Iris pigment epithelial cell (primary cell): Measurements from ENCODE around the gene CFAP77.
"Not testable (repeated sequence)": the region's sequence is repeated elsewhere in the genome, so short reads cannot be mapped to it uniquely, and the experiment has no call there.

Experiments used
- DNase-seq: peaks from one replicate; pipeline ENCODE4 v3.0.0-alpha.2; 2011; ENCODE audit warnings: low read depth

Gene CFAP77

DNA sequence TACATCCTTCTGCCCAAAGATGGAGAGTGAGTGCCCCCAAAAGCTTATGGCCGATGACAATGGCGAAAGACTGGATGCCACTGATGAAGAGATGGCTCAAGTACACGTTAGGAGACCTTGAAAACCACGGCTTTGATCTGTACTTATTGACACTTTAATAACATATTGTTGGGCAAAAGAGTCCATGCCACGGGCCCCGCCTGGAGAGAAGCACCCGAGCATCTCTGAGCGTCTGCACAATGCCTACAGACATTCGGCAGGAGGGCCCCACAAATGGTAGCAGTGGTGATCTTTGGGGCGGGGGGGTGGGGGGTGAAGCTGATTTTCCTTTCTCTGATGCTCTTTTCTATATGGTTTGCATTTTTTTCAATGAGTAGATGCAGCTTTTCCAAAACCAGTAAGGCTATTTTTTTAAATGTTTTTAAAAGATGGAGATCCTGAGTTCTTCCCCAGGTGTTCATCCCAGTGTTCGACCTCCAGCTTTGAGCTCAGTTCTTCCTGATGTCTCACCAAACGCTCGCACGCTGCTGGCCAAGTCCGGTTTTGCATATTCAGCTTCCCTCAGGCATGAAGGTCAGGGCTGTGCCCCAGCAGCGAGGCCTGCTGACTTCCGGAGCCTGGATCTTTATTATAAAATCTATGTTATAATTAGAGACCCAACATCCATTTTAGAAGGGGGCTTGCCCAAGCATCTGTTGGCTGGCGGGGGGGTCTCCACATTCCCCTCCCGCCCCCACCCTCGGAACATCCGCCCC lies 138.1 kb downstream of the CFAP77 start:
- DNase-seq: no peak

DNA sequence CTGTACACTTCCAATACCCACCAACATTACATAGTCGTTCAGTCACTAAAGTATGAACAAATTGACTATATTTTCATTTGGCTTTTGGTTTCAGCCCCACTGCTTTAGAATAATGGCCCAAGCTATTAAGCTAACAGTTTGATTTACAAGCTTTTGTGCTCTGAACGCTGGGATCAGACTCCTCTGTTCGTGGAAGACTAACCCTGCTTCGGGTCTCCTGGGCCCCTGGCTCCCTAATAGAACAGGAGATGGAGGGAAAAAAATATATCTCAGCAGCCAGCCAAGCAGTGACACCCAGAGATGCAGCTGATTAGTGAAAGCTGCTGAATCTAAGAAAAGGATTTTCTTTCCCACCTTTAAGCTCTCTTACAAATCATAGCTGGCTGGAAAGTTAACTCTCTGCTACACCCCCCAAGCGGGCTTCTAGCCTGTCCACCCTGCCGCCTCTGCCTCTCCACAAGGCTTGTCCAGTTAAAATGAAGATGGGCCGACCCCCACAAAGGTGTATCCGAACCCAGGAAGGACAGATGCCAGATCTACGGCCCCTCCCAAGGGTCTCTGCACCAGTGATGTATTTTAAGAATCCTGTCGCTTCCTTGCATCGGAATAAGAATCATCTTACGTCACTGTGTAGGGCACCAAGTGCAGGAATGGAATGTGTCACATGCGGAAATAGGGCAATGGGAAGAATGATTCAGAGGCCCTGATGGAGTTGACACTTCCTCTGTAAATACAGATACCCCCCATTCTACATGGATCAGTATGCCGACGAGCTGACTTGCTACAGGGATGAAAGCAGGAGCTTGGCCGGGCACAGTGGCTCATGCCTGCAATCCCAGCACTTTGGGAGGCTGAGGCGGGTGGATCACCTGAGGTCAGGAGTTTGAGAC lies 139.0 kb downstream of the CFAP77 start:
- DNase-seq: no peak

DNA sequence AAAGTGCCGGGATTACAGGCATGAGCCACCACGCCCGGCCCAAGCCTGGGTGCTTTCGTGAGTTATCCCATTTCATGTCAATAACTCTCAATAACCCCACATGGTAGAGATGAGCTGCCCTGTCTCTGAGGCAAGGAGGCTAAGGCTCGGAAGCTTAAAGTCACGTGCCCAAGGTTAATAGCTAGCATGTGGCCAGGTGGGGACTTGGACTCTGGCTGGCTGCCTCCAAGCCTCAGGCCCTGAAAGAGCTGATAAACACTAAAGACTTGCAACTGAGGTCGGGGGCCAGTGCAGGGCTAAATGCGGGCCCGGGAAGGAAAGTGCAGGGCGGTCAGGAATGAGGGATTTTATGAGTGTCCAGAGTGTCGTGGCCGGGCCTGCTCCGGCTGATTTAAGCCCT lies 141.5 kb downstream of the CFAP77 start:
- DNase-seq: no peak

DNA sequence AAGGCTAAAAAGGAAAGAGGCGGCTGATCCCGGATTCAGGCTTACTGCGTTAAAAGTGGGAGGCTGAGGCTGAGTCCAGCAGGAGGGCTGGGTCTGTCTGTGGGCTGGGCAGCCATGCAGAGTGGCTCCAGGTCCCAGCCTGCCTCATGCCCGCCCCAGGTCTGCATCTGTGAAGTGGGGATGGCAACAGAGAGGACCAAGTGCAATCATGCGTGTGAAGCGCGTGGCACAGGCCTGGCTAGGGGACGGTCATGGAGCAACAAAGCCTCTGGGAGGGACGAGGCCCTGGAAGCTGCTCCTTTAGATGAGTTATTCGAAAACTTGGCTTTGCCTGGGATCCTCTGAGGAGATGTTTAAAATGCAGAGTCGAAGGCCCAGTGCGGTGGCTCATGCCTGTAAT lies 142.0 kb downstream of the CFAP77 start:
- no peak for DNase-seq

DNA sequence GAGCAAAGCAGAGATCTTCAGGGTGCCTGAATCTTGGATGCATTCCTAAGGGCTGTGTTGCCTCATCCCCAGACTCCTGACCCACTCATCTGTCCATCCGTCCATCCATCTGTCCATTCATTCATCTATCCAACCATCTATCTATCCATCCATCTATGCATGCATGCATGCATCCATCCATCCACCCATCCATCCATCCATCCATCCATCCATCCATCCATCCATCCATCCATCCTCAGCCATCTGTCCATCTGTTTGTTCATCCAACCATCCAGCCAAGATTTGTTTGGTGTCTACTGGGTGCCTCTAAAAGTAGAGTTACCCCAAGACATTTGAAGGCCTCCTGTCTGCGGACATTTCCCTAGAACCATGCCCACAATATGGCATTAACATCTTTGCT lies 144.7 kb downstream of the CFAP77 start:
- no peak for DNase-seq

DNA sequence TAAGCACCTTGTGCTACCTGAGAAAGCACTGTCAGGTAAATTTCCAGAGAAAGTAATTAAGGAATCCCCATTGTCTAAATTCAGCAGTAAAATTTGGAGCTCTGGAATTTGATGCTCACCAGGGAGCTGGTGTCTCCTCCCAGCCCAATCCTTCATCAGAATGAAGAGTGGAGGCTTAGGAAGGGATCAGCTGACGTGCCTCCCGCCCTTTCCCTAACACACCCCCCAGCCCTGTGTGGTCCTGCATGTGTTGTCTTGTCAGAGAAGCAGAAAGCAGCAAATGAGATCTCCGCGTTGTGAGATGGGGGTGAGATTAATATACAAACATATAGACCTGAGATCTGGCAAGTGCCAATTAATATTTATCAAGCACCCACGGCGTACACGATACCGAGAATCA lies 145.5 kb downstream of the CFAP77 start:
- no peak for DNase-seq

DNA sequence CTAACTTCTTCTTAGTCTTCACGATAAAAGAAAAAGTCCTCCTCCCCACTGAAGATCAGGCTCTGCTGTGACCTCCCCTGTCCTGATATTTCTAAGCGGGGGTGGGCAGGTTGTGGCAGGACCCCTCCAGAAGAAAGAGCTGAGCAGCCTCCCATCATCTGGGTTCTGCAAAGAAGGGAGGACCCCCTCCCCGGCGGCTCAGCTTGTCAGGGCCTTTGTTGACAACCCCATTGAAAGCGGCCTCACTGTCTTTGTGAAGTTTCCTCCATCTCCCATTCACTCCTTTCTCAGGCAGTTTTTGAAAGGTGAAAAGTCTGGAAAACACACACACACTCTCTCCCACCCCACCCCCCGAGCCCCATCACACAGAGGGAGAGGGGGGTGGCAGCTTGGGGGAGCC lies 146.2 kb downstream of the CFAP77 start:
- no peak for DNase-seq

DNA sequence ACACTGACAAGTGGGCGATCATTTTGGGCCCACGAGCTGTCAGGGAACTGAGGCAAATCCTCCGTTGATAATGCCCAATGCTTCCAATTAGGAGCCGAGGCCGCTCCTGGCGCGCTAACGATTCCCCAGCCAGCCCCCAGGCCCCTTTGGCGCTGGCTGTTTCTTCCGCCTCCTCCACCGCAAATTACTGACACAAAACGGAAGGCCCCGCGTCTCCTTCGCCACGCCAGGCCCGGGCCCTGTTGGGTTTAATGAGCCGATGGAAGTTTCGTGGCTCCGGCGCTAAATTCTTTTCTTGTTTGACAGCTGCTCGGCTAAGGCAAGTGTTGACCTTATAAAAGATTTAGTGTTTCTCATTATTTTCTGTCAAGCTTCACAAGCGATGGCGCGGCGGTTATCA lies 146.7 kb downstream of the CFAP77 start:
- DNase-seq: no peak

DNA sequence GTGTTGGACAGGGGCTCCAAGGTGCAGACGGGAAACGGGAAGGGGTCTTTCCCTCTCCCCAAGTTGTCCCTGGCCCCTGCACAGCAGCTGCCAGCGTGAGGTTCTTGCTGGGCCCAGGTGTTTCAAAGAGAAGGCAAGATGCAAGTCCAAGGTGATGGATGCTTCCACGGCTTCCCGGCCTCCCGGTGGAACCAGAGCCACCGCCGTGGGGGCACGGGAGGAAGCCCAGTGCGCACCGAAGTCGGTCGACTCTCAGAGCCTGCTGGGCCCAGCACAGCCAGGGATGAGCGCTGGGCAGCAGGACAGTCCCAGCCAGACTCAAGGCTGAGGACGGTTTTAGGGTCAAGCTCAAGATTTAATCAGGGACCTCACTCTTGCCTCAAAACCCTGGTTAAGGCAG lies 147.1 kb downstream of the CFAP77 start:
- DNase-seq: no peak

DNA sequence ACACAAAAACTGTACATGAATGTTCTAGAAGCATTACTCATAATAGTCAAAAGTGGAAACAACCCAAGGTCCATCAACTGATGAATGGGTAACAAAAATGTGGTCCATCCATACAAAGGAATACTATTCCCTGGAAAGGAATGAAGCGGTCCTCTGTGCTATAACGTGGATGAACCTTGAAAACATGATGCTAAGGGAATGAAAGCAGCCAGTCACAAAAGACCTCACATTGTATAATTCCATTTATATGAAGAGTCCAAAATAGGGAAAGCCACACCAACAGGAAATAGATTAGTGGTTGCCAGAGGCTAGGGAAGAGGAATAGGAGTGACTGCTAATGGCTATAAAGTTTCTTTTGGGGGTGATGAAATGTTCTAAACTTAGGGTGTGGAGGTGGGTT lies 149.7 kb downstream of the CFAP77 start:
- no peak for DNase-seq

DNA sequence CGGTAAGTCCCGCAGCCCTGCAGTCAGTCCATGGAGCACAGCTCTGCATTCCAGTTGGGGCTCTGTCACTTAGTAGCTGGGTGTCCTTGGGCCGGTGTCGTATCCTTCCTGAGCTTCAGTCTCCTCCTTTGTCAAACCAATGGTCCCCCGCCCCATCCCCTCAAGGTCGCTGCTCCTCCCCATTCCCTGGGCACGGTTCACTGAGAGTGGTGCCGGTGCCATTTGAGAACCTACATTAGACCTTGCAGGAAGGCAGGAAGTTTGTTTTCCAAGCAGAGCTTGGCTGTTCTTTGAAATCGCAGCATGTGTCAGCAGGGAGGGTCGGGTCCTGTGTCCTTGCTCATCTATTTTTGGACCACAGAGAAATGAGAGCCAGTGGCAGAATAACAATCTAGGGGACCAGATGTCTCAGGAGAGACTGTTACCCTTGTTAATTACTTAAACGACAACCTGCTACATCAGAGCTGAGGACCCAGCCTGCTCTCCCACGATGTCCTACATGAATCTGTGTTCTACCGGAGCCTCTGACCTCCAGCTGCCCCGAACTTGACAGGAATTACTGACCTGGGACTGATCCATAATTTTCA lies 150.7 kb downstream of the CFAP77 start:
- DNase-seq: no peak

DNA sequence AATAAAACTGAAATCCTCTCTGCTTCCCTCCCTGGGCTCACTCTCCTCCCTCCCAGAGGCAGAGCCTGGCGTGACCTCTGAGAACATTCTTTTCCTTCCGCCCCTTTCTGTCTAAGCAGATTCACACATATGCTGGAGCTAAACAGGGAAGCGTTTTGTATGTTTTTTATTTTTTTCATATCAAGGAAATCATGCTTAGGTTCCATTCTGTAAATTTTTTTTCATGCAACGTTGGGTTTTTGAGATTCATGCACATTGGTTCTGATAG lies 152.2 kb downstream of the CFAP77 start:
- no peak for DNase-seq

DNA sequence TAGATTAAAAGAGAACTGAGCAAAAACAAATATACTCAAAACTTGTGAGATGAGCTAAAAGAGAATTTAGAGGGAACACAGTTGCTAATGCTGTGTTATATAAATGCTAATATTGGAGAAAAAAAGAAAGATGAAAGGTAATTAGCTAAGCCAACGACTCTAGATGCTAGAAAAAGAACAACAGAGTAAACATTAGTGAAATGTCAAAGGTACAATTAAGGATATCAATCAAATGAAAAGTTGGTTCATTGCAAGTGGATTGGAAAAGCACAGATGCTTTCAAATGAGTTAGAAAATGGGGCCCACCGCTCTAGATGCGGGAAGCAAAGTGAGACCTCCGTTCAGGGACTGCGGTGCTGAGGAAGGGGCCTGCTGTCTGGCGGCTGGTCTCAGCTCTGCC lies 154.5 kb downstream of the CFAP77 start:
- DNase-seq: no peak

DNA sequence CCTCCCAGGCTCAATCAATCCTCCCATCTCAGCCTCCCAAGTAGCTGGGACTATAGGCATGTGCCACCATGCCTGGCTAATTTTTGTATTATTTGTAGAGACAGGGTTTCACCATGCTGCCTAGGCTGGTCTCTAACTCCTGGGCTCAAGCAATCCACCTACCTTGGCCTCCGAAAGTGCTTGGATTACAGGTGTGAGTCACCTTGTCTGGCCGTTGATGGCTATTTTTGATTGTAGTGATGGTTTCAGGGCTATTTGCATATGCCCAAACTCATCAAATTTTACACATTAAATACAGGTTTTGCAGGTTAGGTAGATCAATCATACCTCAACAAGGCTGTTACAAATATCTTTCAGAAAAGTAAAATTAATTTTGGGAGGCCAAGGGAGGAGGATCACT lies 158.8 kb downstream of the CFAP77 start:
- DNase-seq: not testable (repeated sequence)

DNA sequence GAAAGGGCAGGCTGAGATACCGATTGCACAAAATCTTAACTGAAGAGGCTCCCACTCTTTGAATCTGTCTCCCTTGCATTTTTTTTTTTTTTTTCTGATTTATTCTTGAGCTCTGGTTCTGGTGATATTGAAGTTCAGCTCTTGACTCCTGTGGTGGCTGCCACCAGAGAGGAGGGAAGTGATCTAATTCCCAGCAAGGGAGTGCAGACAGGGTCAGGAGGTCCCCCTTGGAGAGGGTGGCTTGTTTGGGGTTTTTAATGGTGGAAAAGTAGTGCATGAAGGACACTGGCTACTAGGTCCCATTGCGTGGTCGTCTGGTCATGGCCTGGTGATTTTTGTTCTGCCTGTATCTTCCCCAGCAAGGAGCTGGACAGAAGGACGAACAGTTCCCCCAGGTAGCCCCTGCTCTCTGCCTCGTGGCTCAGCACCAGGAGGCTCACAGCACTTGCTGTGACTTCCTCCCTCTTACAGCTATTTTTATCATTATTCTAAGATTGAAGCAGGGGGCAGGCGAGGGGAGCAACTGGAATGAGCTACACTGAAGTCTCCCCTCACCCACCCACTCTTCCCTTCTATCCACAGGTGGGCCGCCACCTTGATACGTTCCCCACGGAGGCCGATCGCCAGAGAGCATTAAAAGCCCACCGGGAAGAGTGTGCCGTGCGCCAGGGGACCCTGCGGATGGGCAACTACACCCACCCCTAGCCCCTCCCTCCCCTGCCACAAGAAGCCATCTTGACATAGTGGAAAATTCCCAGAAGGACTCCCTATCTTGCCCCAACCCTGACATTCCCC lies 162.0 kb downstream of the CFAP77 start:
- no peak for DNase-seq

DNA sequence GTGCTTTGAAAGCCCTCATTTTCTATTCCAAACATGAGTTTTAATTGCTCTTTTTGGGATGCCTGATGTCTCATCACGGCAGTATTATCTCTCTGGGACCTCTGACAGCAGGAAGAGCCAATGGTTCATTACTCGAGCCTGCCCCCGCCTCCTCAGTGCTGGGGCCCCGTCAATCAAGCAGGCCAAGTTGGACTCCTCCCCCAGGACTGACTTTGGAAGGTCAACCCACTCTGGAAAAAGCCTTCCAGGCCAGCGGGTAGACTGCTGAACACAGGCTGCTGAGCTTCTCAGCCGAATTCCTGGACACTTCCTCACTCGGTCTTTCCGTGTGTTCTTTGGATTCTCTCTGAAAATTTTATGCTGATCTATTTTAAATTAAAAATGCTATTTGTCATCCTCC lies 162.9 kb downstream of the CFAP77 start:
- peak; percentile 27 for DNase-seq

DNA sequence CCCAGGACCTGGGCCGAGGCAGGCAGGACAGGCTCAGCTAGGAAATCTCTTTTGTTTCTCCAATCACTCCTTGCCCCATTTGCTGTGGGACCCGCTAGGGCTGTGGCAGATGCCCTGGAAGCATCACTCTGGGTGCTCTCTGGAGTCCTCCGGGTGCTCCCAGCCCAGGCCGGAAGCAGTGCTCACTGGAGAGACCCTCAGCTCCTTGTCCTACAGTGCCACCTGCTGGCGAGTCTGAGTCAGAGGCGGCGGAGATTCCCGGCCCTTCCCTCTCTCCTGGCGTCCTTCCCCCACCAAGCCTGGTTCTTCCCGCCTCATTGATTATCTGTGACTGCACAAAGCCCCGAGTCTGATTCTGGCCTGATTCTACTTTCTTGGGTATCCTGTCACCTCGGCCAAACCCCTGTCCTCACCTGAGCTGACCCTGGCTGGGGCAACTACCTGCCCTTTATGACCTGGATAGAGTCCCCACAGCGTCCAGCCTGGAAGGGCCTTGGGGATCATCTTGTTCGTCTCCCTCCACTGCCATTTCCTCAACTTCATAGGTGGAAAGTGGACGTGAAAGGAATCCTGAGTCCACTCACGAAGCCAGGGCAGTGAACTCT lies 165.1 kb downstream of the CFAP77 start:
- peak; percentile 64 for DNase-seq

DNA sequence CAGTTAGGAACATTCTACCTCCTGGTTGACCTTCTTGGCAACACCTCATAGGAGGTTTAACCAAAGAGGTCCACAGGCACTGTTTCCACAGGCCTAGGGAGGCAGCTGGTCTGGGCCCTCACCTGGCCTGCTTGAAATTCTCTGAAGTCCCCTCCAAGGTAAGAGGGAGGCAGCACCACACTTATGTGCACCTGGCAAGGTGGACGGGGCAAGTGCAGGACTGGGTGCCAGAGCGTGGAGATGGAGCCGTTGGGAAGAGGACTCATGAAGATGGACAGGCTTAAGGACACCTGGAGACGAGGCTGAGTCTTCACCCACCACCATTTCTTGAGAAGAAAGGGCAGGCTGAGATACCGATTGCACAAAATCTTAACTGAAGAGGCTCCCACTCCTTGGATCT lies 165.8 kb downstream of the CFAP77 start:
- no peak for DNase-seq

DNA sequence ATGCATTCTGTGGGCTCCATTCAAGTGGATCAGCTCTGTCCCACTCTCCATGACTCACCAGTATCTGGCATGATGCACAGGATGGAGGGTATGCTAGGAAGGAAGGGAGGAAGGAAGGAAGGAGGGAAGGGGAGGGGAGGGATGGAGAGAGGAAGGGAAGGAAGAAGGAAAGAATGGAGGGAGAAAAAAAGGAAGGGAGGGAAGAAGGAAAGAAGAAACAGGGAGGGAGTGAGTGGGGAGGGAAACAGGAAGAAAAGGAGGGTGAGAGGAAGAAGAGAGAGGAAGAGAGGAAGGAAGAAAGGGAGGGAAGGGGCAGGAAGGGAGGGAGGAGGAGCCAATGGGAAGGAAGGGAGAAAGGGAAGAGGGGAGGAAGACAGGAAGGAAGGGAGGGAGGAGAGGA lies 167.1 kb downstream of the CFAP77 start:
- DNase-seq: no peak

DNA sequence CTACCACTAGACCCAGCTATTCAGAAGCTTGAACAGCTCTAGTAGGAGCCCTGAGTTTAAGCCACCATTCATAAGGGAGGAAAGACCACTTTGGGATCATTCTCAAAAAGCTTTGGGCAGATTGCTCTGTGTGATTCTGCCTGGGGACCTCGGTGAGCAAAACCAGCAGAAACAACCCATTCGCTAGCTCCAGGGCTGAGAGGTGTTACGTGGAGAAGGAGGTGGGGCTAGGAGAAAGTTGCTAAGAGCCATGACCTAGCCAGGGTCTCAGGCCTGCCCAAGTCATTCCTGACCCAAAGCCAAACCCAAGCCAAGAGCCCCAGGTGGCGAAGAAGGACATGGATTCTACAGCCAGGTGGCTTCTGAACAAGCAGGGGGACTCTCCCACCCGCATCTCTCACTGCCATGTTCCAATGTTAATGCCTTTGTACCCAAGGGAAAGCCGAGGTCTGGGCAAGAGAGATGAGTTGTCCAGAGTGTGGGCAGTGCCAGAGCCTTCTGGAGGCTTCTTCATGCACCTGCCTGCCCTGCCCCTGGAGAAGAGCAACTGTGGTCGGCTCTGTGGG lies 168.4 kb downstream of the CFAP77 start:
- DNase-seq: no peak

DNA sequence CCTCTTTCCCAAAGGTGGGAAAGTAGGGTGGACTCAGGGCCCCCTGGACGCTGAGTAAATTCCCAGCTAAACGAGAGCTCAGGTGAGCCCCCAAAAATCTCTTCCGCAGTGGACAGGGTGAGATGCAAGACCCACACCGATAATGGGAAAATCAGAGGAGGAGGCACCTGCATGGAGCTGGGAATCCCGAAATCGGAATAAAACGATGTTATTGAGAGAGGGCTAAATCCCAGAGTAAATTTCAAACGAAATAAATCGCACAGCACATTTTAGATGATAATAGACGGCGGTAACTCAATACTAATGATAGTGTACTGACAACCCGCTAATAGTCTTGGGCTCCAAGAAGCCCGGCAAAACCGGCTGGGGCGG lies 169.4 kb downstream of the CFAP77 start:
- no peak for DNase-seq

DNA sequence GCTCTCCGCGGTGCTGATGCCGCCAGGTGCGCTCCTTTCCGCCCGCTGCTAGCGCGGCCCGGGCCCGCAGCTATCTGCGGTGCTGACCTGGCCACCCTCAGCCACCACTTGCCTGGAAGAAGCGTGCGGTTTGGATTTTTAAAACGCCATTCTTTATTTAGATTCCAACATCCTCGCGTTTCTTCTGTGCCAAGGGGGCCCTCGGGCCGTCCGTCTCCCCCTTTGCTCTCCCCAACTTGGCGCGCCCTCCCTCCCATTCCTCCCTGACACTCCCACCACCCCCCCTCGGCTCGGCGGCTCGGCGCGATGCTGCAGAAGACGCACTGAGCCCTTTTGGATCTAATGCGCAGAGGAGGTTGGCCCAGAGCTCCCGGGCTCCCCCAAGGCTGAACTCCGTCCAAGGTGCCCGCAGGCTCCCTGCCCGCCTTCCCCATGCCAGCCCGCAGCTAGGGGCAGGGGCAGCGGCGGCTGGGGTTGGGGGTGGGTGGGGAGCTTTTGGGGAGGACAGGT lies 172.3 kb downstream of the CFAP77 start, which contains the start of gene BARHL1:
Gene BARHL1, plus strand, starts transcription at position 331 of the 510 bp plus-strand sequence. CDS start 192 bp downstream, outside the sequence.
- no peak for DNase-seq
